Fibroblast of villous mesenchyme (primary cell): Measurements from ENCODE around the gene KRT38. TPM values are rescaled to one million over a fixed set of nuclear protein-coding genes. Genes with fewer than 3 reads are reported as not detected.

ENCODE experiments used
- DNase-seq: peaks from one replicate; pipeline ENCODE4 v3.0.0-alpha.2; 2010; ENCODE audit warnings: low read depth
- H3K4me3 ChIP-seq: 2 replicates; pipeline ENCODE4 v1.5.1; 2011; ENCODE audit warnings: low read depth, mild to moderate bottlenecking, low read length
- total RNA-seq: library from RNA; depleted of rRNA; stranded (reverse); fragments of >200 nt; gene quantifications from 2 replicates; pipeline ENCODE4 v1.2.3, GENCODE V29; 2012
- TF ChIP-seq, protein P1 (sequence below): IDR thresholded peaks from 2 replicates; pipeline ENCODE4 v1.5.1; 2012; ENCODE audit warnings: low read depth, mild to moderate bottlenecking, low read length; ENCODE audit not compliant: insufficient read depth

Gene KRT38
- total RNA-seq, 1 donor = under 0.01 TPM

- no peak overlapping the region for H3K4me3 ChIP-seq
- TF ChIP-seq, protein P1, sequence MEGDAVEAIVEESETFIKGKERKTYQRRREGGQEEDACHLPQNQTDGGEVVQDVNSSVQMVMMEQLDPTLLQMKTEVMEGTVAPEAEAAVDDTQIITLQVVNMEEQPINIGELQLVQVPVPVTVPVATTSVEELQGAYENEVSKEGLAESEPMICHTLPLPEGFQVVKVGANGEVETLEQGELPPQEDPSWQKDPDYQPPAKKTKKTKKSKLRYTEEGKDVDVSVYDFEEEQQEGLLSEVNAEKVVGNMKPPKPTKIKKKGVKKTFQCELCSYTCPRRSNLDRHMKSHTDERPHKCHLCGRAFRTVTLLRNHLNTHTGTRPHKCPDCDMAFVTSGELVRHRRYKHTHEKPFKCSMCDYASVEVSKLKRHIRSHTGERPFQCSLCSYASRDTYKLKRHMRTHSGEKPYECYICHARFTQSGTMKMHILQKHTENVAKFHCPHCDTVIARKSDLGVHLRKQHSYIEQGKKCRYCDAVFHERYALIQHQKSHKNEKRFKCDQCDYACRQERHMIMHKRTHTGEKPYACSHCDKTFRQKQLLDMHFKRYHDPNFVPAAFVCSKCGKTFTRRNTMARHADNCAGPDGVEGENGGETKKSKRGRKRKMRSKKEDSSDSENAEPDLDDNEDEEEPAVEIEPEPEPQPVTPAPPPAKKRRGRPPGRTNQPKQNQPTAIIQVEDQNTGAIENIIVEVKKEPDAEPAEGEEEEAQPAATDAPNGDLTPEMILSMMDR = no peak
- no peak for DNase-seq
These were observed 47.0 kb downstream of the KRT38 start for GRCh38 chr17:41393826-41394225.

DNA sequence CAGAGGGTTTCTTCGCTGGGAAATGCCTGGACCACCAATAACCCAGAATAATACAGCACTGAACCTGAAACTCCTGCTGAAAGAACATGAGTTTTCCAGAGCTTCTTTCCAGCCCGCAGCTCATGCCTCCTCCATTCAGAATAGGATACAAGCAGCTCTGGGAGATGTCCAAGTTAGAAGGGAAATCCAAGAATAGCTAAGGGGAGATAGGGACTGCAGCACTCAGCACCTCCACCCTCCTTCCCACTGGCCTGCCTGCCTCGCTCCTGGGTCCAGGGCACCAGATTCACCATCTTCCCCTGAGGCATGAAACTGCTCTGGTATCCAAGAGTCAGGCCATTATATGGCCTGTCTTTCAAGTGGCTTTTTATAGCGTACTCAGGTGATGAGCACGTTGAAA lies 47.5 kb downstream of the KRT38 start:
- TF ChIP-seq, protein P1 = no peak

GRCh38 chr17:41392278-41392677 lies 48.5 kb downstream of the KRT38 start:
- TF ChIP-seq, protein P1 = no peak
- no peak overlapping the region for H3K4me3 ChIP-seq
- peak; percentile 59 for DNase-seq

More for the DNA sequence above, 47.5 kb downstream of the KRT38 start:
- DNase-seq = no peak
- H3K4me3 ChIP-seq = no peak overlapping the region

GRCh38 chr17:41391535-41391934 lies 49.2 kb downstream of the KRT38 start:
- DNase-seq = no peak
- H3K4me3 ChIP-seq = no peak overlapping the region

DNA sequence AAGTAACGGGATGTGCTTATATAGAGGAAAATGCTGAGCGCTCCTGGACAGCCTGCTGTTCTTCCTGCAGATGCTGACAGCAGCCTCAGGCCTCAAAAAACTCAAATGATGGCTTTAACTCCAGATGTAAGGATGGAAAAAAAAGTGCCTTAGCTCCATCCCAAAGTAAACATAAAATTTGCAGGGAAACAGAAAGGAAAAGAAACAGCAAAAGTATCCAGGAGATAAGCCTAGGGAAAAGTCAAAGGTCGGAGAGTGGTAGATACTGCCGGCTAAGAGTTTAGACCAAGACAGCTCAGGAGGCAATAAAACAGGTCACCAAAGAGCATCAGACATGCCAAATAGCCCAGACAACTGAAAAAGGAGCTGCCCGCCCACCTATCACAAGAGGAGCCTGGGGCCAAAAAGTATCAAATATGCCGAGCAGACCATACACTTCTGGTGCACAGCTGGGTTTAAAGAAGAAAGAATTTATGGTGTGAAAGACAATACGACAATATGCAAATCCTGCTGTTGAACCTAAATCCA lies 50.3 kb downstream of the KRT38 start:
- H3K4me3 ChIP-seq = no peak overlapping the region
- TF ChIP-seq, protein P1 = no peak
- peak; percentile 57 for DNase-seq

More at GRCh38 chr17:41391535-41391934, 49.2 kb downstream of the KRT38 start:
- TF ChIP-seq, protein P1 = no peak

DNA sequence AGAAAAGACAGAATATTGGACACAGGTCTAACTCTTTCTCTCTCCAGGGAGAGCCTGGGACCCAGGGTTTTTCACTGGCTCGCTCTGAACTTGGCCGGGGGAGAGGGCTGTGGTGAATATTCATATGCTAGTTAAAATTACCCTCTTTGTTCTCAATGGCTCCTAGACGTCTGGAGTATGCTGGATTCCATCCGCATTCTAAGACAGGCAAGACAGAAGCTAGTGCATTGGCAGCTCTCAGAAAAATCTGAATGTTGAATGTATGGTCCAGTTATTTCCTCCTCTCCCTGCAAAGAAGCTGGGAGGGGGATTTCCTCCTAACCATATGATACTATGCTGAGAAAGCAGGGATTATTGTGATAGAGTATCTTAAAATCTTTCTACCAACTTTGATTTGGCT lies 53.1 kb downstream of the KRT38 start:
- TF ChIP-seq, protein P1 = no peak
- no peak overlapping the region for H3K4me3 ChIP-seq
- DNase-seq = no peak

DNA sequence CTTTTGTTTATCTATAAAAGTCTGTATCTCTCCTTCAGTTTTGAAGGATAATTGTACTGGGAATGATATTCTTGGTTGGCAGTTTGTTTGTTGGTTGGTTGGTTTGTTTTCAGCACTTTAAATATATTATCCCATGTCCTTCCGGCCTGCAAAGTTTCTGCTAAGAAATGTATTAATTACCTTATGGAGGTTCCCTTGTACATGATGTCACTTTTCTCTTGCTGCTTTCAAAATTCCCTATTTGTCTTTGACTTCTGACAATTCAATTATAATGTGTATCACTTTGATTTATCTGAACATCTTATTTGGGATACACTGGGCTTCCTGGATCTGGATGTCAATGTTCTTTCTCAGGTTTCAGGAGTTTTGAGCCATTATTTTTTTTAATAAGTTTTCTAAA lies 54.6 kb downstream of the KRT38 start:
- no peak overlapping the region for H3K4me3 ChIP-seq
- TF ChIP-seq, protein P1 = no peak
- no peak for DNase-seq
